OCI-LY1 (cell line): ENCODE data around the gene EPN2.

Source experiments
- H2AFZ ChIP-seq: fragments of 200-600 bp; sonication (generic), shearing (Covaris generic); 2 replicates; pipeline ENCODE4 v1.6.0; 2014; ENCODE audit warnings: antibody characterized with exemption, mild to moderate bottlenecking, low read length
- H3F3A ChIP-seq: fragments of 200-600 bp; sonication (generic), shearing (Covaris generic); 2 replicates; pipeline ENCODE4 v1.6.0; 2014; ENCODE audit warnings: mild to moderate bottlenecking, antibody characterized with exemption, low read length, moderate library complexity; ENCODE audit not compliant: insufficient read depth
- H3K27ac ChIP-seq: fragments of 200-600 bp; sonication (generic); 2 replicates; pipeline ENCODE4 v1.5.1; 2014; ENCODE audit warnings: low read length, mixed run types, mild to moderate bottlenecking, low read depth; ENCODE audit not compliant: poor library complexity, severe bottlenecking
- H3K27me3 ChIP-seq: fragments of 200-600 bp; sonication (generic); 2 replicates; pipeline ENCODE4 v1.6.0; 2014; ENCODE audit warnings: antibody characterized with exemption, mild to moderate bottlenecking, low read length, moderate library complexity; ENCODE audit not compliant: insufficient read depth
- H3K36me3 ChIP-seq: fragments of 200-600 bp; sonication (generic); 2 replicates; pipeline ENCODE4 v1.6.1; 2014; ENCODE audit warnings: mild to moderate bottlenecking, antibody characterized with exemption, low read length, moderate library complexity, mixed read lengths; ENCODE audit not compliant: insufficient read depth
- H3K4me1 ChIP-seq: fragments of 200-600 bp; sonication (generic); 2 replicates; pipeline ENCODE4 v1.5.1; 2014; ENCODE audit warnings: mild to moderate bottlenecking, low read length, moderate library complexity; ENCODE audit not compliant: insufficient read depth, severe bottlenecking
- H3K4me2 ChIP-seq: fragments of 200-600 bp; sonication (generic), shearing (Covaris generic); 2 replicates; pipeline ENCODE4 v1.6.1; 2014; ENCODE audit warnings: low read length
- H3K4me3 ChIP-seq: fragments of 200-600 bp; sonication (generic); 2 replicates; pipeline ENCODE4 v1.5.1; 2014; ENCODE audit warnings: low read length, low read depth, mild to moderate bottlenecking, mixed read lengths; ENCODE audit not compliant: poor library complexity, severe bottlenecking
- H3K79me2 ChIP-seq: fragments of 200-600 bp; shearing (Covaris generic); 2 replicates; pipeline ENCODE4 v1.6.1; 2016; ENCODE audit warnings: mixed run types, low read length, mixed read lengths; ENCODE audit not compliant: insufficient read depth
- H3K9ac ChIP-seq: fragments of 200-600 bp; sonication (generic), shearing (Covaris generic); 2 replicates; pipeline ENCODE4 v1.6.1; 2014; ENCODE audit warnings: mild to moderate bottlenecking, low read length, mixed read lengths
- H3K9me2 ChIP-seq: fragments of 200-600 bp; sonication (generic), shearing (Covaris generic); 2 replicates; pipeline ENCODE4 v1.6.1; 2014; ENCODE audit warnings: low read depth, mild to moderate bottlenecking, low read length, mixed read lengths
- H3K9me3 ChIP-seq: fragments of 200-600 bp; shearing (Covaris generic); 2 replicates; pipeline ENCODE4 v1.6.1; 2014; ENCODE audit warnings: low read length, mixed read lengths
- H4K20me1 ChIP-seq: fragments of 200-600 bp; sonication (generic), shearing (Covaris generic); 2 replicates; pipeline ENCODE4 v1.6.0; 2016; ENCODE audit warnings: mild to moderate bottlenecking, low read length; ENCODE audit not compliant: insufficient read depth
- EZH2 ChIP-seq: fragments of 200-600 bp; sonication (generic), shearing (Covaris generic); IDR thresholded peaks from 2 replicates; pipeline ENCODE4 v1.8.0; 2017; ENCODE audit warnings: borderline replicate concordance, mixed run types, mild to moderate bottlenecking, antibody characterized with exemption, low read length, moderate library complexity, mixed read lengths
- TF ChIP-seq, protein P1 (sequence below): fragments of 200-600 bp; sonication (generic), shearing (Covaris generic); IDR thresholded peaks from 2 replicates; pipeline ENCODE4 v1.5.1; 2017; ENCODE audit warnings: mild to moderate bottlenecking, antibody characterized with exemption, low read length, moderate library complexity, mixed read lengths

EPN2 gene

DNA sequence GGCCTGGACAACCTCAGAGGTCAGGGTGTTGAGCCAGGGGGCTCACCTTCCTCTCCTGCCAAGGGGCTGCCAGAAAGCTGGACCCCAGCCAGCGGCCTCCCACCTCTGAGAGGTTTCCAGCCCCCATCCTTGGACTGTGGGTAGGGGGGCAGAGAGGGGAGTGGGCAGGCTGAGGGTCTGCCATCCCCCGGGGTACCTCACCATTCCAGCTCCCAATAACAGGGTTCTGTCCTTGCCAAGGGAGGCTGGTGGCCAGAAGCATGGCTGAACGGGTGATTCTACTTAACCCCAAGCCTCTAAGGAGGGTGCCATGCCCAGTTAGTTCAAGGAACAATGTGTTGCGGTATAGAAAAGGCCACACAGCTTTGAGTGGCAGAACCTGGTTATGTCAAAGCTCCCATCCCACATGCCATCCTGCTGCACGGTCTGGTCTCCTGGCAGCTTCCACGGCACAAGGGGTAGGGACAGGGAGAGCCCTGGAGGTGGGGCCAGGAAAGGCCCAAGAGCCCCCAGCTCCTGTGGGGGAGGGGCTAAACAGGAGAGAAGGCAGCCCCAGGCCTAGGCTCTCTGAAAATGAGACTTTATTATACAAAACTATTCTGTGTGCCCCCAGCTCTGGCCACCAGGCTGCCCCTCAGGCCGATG, 105.6 kb downstream of the EPN2 start:
- Histone ChIP-seq H3K9me2 (no peaks in the 10 kb centered on the region), H2AFZ (no peak overlapping the region), H3K4me1 (peaks cover 9% of the 10 kb centered on the region), H3K36me3 (no peaks in the 10 kb centered on the region), H4K20me1 (no peaks in the 10 kb centered on the region), H3K9me3 (no peaks in the 10 kb centered on the region), H3K4me3 (no peak overlapping the region), H3K9ac (no peak overlapping the region), H3F3A (no peaks in the 10 kb centered on the region), H3K27me3 (no peaks in the 10 kb centered on the region), H3K4me2 (no peak overlapping the region), H3K79me2 (no peaks in the 10 kb centered on the region), H3K27ac (no peak overlapping the region)
- TF ChIP-seq, protein P1, sequence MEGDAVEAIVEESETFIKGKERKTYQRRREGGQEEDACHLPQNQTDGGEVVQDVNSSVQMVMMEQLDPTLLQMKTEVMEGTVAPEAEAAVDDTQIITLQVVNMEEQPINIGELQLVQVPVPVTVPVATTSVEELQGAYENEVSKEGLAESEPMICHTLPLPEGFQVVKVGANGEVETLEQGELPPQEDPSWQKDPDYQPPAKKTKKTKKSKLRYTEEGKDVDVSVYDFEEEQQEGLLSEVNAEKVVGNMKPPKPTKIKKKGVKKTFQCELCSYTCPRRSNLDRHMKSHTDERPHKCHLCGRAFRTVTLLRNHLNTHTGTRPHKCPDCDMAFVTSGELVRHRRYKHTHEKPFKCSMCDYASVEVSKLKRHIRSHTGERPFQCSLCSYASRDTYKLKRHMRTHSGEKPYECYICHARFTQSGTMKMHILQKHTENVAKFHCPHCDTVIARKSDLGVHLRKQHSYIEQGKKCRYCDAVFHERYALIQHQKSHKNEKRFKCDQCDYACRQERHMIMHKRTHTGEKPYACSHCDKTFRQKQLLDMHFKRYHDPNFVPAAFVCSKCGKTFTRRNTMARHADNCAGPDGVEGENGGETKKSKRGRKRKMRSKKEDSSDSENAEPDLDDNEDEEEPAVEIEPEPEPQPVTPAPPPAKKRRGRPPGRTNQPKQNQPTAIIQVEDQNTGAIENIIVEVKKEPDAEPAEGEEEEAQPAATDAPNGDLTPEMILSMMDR, result no peak
- TF ChIP-seq EZH2, result no peak

DNA sequence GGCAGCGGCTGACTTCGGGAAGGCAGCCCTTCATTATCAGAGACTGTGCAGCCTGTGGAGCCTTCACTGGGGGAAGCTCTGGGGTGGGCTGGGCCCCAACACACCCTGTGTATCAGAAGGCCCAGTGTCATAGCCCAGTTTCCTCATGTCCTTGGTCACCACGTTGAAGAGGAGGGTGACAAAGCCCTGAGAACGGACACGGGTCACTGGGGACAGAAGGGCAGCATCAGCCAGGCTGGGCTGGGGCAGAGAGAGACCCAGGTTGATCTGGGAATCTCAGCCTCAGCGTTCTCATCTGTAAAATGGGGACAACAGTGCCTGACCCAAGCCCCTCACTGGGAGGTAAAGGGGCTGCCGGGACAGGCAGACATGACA, 106.1 kb downstream of the EPN2 start:
- no peak for TF ChIP-seq EZH2
- no peaks in the 10 kb centered on the region for H3F3A ChIP-seq
- H3K9me2 ChIP-seq, result no peaks in the 10 kb centered on the region
- H3K9ac ChIP-seq, result no peak overlapping the region
- no peaks in the 10 kb centered on the region for H3K9me3 ChIP-seq
- no peak overlapping the region for H3K27ac ChIP-seq
- no peaks in the 10 kb centered on the region for H3K36me3 ChIP-seq
- no peaks in the 10 kb centered on the region for H3K79me2 ChIP-seq
- no peak overlapping the region for H3K4me3 ChIP-seq
- H4K20me1 ChIP-seq, result no peaks in the 10 kb centered on the region
- H3K4me2 ChIP-seq, result no peak overlapping the region
- H3K27me3 ChIP-seq, result no peaks in the 10 kb centered on the region
- H3K4me1 ChIP-seq, result peaks cover 9% of the 10 kb centered on the region
- no peak overlapping the region for H2AFZ ChIP-seq

DNA sequence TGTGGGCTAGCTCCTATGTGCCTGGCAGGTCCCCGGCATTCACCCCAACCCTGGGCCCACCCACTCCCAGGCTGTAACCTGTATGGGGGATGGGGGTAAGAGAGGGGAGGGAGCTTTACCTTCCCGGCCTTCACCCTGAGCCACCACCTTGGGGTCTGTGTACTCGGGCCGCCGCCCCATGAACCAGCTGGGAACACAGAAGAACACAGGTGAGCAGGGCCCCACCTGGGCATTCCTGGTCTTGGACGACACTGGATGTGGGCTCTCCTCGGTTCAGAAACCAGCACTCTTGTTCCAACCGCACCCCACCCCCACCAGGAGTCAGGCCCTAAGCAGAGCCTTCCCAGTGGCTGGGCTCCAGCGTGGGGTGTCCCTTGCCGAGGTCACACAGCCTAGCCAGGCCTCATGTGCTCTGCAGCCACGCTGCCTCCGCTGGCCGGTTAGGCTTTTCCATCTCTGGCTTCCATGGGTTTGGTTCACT, 106.5 kb downstream of the EPN2 start:
- no peak overlapping the region for H2AFZ ChIP-seq
- TF ChIP-seq, protein P1, result no peak
- no peak for TF ChIP-seq EZH2
- no peak overlapping the region for H3K9ac ChIP-seq
- H3K36me3 ChIP-seq, result no peaks in the 10 kb centered on the region
- H3K4me2 ChIP-seq, result no peak overlapping the region
- H3K4me3 ChIP-seq, result no peak overlapping the region
- peaks cover 9% of the 10 kb centered on the region for H3K4me1 ChIP-seq
- no peaks in the 10 kb centered on the region for H4K20me1 ChIP-seq
- no peaks in the 10 kb centered on the region for H3K79me2 ChIP-seq
- H3K9me2 ChIP-seq, result no peaks in the 10 kb centered on the region
- no peaks in the 10 kb centered on the region for H3K27me3 ChIP-seq
- H3F3A ChIP-seq, result no peaks in the 10 kb centered on the region
- no peaks in the 10 kb centered on the region for H3K9me3 ChIP-seq
- H3K27ac ChIP-seq, result no peak overlapping the region
